ENCODE data around the gene NTM. TPM values are rescaled to one million over a fixed set of nuclear protein-coding genes. Genes with fewer than 3 reads are reported as not detected.

NTM gene
- total and polyA plus RNA-seq, 8 donors, result 0.04 to 4.4 (median 0.50) TPM

DNA sequence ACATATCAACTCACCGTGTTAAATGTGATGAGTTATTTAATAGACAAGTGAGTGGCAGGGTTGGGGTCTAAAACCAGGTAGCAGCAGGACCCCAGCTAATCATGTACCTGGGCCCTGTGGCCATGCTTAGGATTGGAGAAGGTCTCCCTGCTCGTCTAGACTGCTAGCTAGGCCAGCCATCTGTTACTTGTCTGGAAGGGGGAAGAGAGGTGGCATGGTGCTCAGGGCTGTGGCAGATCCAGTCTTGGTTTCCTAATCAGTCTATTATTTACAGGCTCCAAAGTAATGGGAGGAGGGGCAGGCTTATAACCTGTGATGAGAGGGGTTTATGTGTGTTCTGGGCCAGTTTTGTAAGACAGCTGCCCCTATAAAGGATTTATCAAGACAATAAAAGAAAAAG is 105.9 kb downstream of the NTM start:
- Histone ChIP-seq H3K27me3 (peaks cover 0 to 5% (median 0%) of the 10 kb centered on the region in 4 donors), H3K36me3 (no peaks in the 10 kb centered on the region), H3K9me3 (no peaks in the 10 kb centered on the region), H3K4me3 (no peak overlapping the region), H3K4me1 (no peaks in the 10 kb centered on the region), H3K27ac (no peak overlapping the region)
- ATAC-seq (no peak), DNase-seq (no peak), FAIRE-seq (no peak)
- TF ChIP-seq, protein P1, sequence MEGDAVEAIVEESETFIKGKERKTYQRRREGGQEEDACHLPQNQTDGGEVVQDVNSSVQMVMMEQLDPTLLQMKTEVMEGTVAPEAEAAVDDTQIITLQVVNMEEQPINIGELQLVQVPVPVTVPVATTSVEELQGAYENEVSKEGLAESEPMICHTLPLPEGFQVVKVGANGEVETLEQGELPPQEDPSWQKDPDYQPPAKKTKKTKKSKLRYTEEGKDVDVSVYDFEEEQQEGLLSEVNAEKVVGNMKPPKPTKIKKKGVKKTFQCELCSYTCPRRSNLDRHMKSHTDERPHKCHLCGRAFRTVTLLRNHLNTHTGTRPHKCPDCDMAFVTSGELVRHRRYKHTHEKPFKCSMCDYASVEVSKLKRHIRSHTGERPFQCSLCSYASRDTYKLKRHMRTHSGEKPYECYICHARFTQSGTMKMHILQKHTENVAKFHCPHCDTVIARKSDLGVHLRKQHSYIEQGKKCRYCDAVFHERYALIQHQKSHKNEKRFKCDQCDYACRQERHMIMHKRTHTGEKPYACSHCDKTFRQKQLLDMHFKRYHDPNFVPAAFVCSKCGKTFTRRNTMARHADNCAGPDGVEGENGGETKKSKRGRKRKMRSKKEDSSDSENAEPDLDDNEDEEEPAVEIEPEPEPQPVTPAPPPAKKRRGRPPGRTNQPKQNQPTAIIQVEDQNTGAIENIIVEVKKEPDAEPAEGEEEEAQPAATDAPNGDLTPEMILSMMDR (IDR thresholded peaks at IDR 0.05), result no peak
- intact Hi-C loops (cut with DNase I), result no loop called here
- 45 to 61% methylated on average over 2 of the region's 2 CpGs for WGBS, 2 donors

DNA sequence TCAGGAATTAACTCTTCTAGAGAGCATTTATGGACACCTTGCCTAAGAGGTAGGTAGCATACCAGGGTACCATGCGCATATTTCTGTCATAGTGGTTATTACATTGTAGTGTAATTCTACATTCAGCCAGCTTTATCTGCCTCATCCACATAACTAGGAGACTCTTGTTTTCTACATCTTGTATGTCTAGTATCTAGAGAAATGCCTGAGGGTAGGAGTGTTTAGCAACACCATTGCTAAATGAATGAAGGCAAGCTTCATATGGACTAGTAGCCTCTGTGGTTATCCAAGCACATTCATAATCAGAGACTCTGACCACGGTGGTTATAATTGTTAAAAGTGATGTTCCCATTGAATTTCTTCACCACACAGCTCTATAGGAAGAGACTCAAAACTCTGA is 107.9 kb downstream of the NTM start:
- TF ChIP-seq, protein P1 (IDR thresholded peaks at IDR 0.05), result no peak
- FAIRE-seq (no peak), ATAC-seq (no peak), DNase-seq (no peak)
- Histone ChIP-seq H3K4me3 (no peak overlapping the region), H3K9me3 (no peaks in the 10 kb centered on the region), H3K36me3 (no peaks in the 10 kb centered on the region), H3K27ac (no peak overlapping the region), H3K4me1 (no peaks in the 10 kb centered on the region), H3K27me3 (no peaks in the 10 kb centered on the region)
- 83 to 93% methylated on average over 2 of the region's 2 CpGs for WGBS, 2 donors
- intact Hi-C loops (cut with DNase I), result no loop called here

DNA sequence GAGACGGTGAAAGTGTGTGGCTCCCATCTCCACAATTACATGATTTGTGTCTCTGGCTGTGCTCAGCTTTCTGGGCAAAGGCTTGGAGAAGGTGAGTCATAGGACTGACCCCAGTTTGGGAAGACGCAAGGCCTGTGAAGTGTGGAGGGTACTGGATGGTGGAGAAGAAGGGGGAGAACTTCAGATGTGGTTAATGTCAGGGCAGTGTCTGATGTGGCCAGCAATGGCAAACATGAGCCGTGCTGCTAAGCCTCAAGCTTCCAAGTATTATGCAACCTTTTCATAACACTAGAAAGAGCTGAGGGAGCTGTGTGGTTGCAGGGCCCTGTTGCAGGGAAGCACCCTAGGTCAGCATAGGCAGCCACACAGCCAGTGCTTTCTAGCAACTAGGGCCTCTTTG is 110.9 kb downstream of the NTM start:
- H3K4me1 ChIP-seq, result no peaks in the 10 kb centered on the region
- TF ChIP-seq, protein P1 (IDR thresholded peaks at IDR 0.05), result no peak
- no peaks in the 10 kb centered on the region for H3K9me3 ChIP-seq
- no peak overlapping the region for H3K4me3 ChIP-seq
- ATAC-seq, result peak in 1 of 4 donors; percentile 11
- 80 to 90% methylated on average over 3 of the region's 3 CpGs for WGBS, 2 donors
- no peak overlapping the region for H3K27ac ChIP-seq
- no peaks in the 10 kb centered on the region for H3K27me3 ChIP-seq
- DNase-seq, result no peak
- H3K36me3 ChIP-seq, result no peaks in the 10 kb centered on the region
- no peak for FAIRE-seq
- intact Hi-C loops (cut with DNase I), result no loop called here

DNA sequence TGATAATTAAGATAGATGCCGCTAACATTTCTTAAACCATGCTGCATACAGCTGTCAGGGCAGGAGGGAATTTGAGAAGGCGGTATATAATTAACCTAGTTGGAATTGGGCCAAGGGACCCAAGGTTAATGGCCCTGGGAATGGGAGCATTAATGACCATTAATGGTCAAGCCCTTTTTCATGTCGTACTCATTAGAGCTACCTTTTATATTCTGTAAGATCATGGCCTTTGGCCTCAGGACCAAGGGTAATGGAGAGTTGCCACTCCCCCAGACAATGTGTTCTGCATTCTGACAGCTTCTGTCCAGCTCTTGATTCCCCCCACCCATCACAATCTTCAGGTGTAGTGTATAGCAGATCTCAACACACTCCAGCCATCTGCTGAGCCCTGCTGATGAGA is 111.6 kb downstream of the NTM start:
- DNase-seq, result no peak

DNA sequence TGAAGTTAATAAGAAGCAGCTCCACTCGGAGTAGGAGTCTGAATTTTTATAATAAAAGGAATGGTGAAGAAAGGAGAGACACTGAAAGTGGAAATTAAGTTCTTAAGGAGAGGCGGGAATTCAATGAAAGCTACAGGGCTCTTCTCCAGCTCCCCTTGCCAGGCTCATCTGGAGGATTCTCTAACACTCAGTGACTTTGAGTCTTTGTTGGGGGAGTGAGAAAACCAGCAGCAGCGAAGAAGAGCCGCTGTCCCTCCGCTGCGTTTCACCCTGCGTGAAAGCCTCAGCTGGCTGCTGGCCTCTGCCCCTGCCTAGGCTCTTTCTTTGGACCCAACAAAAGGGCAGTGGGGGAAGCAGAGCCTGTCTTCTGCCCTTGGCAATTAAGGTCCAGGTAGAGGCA is 113.0 kb downstream of the NTM start:
- intact Hi-C loops (cut with DNase I), result no loop called here
- H3K9me3 ChIP-seq, result no peaks in the 10 kb centered on the region
- H3K4me1 ChIP-seq, result no peaks in the 10 kb centered on the region
- H3K27ac ChIP-seq, result no peak overlapping the region
- TF ChIP-seq, protein P1 (IDR thresholded peaks at IDR 0.05), result no peak
- H3K27me3 ChIP-seq, result no peaks in the 10 kb centered on the region
- no peak overlapping the region for H3K4me3 ChIP-seq
- ATAC-seq, result no peak
- WGBS, 2 donors, result 78 to 79% methylated on average over 7 of the region's 7 CpGs
- no peak for DNase-seq
- no peak for FAIRE-seq
- H3K36me3 ChIP-seq, result no peaks in the 10 kb centered on the region

More for the DNA sequence above, 111.6 kb downstream of the NTM start:
- H3K4me1 ChIP-seq, result no peaks in the 10 kb centered on the region
- no peaks in the 10 kb centered on the region for H3K27me3 ChIP-seq
- no peak for FAIRE-seq
- 63 to 65% methylated on average over 3 of the region's 3 CpGs for WGBS, 2 donors
- no peak overlapping the region for H3K27ac ChIP-seq
- intact Hi-C loops (cut with DNase I), result no loop called here
- ATAC-seq, result no peak
- TF ChIP-seq, protein P1 (IDR thresholded peaks at IDR 0.05), result no peak
- H3K9me3 ChIP-seq, result no peaks in the 10 kb centered on the region
- no peak overlapping the region for H3K4me3 ChIP-seq
- H3K36me3 ChIP-seq, result no peaks in the 10 kb centered on the region
